HG03342 (cell line): ENCODE data around the gene CHRNB2.

Experiments
- ATAC-seq: cut with Tn5 transposase; IDR thresholded peaks from one replicate; pipeline ENCODE4 v1.9.1; 2021; ENCODE audit warnings: mild to moderate bottlenecking, moderate library complexity; ENCODE audit not compliant: unreplicated experiment

The CHRNB2 gene

GRCh38 chr1:154577346-154578057, 9.9 kb downstream of the CHRNB2 start:
- ATAC-seq, result no peak

- no peak for ATAC-seq
Observed at GRCh38 chr1:154578058-154578418, 10.5 kb downstream of the CHRNB2 start.

- no peak for ATAC-seq
Observed at GRCh38 chr1:154579374-154579773, 11.8 kb downstream of the CHRNB2 start.

- ATAC-seq, result no peak
Observed at GRCh38 chr1:154581766-154582165, 14.2 kb downstream of the CHRNB2 start.

- no peak for ATAC-seq
Observed at GRCh38 chr1:154582885-154583284, 15.3 kb downstream of the CHRNB2 start.

GRCh38 chr1:154583773-154584172, 16.2 kb downstream of the CHRNB2 start:
- ATAC-seq, result no peak

- no peak for ATAC-seq
Observed at GRCh38 chr1:154584267-154584994, 16.9 kb downstream of the CHRNB2 start.

- no peak for ATAC-seq
Observed at GRCh38 chr1:154586231-154586630, 18.7 kb downstream of the CHRNB2 start.

- ATAC-seq, result no peak
Observed at GRCh38 chr1:154586641-154587040, 19.1 kb downstream of the CHRNB2 start.

GRCh38 chr1:154589780-154590179, 22.2 kb downstream of the CHRNB2 start:
- ATAC-seq, result no peak

- no peak for ATAC-seq
Observed at GRCh38 chr1:154590756-154591155, 23.2 kb downstream of the CHRNB2 start.

- ATAC-seq, result no peak
Observed at GRCh38 chr1:154591206-154591605, 23.6 kb downstream of the CHRNB2 start.

GRCh38 chr1:154593390-154593789, 25.8 kb downstream of the CHRNB2 start:
- no peak for ATAC-seq

GRCh38 chr1:154594811-154595210, 27.2 kb downstream of the CHRNB2 start:
- ATAC-seq, result no peak

- ATAC-seq, result no peak
Observed at GRCh38 chr1:154595621-154596020, 28.0 kb downstream of the CHRNB2 start.

- ATAC-seq, result no peak
Observed at GRCh38 chr1:154598871-154599635, 31.5 kb downstream of the CHRNB2 start.

GRCh38 chr1:154599658-154600057, 32.1 kb downstream of the CHRNB2 start:
- no peak for ATAC-seq

- no peak for ATAC-seq
Observed at GRCh38 chr1:154603317-154603716, 35.7 kb downstream of the CHRNB2 start.

GRCh38 chr1:154605534-154605933, 38.0 kb downstream of the CHRNB2 start:
- no peak for ATAC-seq

- ATAC-seq, result peak; percentile 11
Observed at GRCh38 chr1:154607106-154607608, 39.6 kb downstream of the CHRNB2 start.

GRCh38 chr1:154607609-154608396, 40.2 kb downstream of the CHRNB2 start, which contains the start of gene ADAR:
TSS of gene ADAR (minus strand) at chr1:154608186. CDS start at chr1:154608006, 180 bp downstream.
- peak; percentile 65 for ATAC-seq
